Transverse colon (tissue), 4 donors: ENCODE measurements around the gene SARDH. TPM values are rescaled to one million over a fixed set of nuclear protein-coding genes. Genes with fewer than 3 reads are reported as not detected.

Experiments
- DNase-seq: peaks from one replicate; pipeline ENCODE4 v3.0.0-alpha.2; 2019
- H3K27ac ChIP-seq, 4 donors: fragments of 200-600 bp; sonication (generic); 2 replicates each; pipeline ENCODE4 v1.5.1; 2016 to 2018; ENCODE audit warnings: inconsistent platforms in 4 of 4
- H3K27me3 ChIP-seq: fragments of 200-600 bp; sonication (generic); 2 replicates; pipeline ENCODE4 v1.5.1; 2017; ENCODE audit warnings: inconsistent platforms
- H3K36me3 ChIP-seq, 4 donors: fragments of 200-600 bp; sonication (generic); 2 replicates each; pipeline ENCODE4 v1.5.1; 2017 to 2019; ENCODE audit warnings: inconsistent platforms in 4 of 4
- H3K4me1 ChIP-seq, 4 donors: fragments of 200-600 bp; sonication (generic); 2 replicates each; pipeline ENCODE4 v1.5.1; 2017 to 2020; ENCODE audit warnings: inconsistent platforms in 4 of 4
- H3K4me3 ChIP-seq, 4 donors: fragments of 200-600 bp; sonication (generic); 1 replicate in 1 of 4; 2 replicates in 3 of 4; pipeline versions ENCODE4 v1.5.1 to v1.6.1; 2017 to 2019; ENCODE audit warnings: inconsistent platforms in 4 of 4
- H3K9me3 ChIP-seq, 2 donors: fragments of 200-600 bp; sonication (generic); 2 replicates each; pipeline ENCODE4 v1.5.1; 2017 to 2019; ENCODE audit warnings: inconsistent platforms in 2 of 2
- CTCF ChIP-seq, 5 experiments: fragments of 200-600 bp in 3 of 5; fragments of 450-650 bp in 2 of 5; sonication (generic) in 3 of 5; IDR thresholded peaks; 1 replicate in 2 of 5; 2 replicates in 3 of 5; pipeline ENCODE4 v1.5.1; 2016 to 2017; ENCODE audit warnings: antibody characterized with exemption in 5 of 5, inconsistent platforms in 3 of 5, mild to moderate bottlenecking in 2 of 5, moderate library complexity in 1 of 5
- EP300 ChIP-seq: sonication (generic); formaldehyde crosslinking; IDR thresholded peaks from one replicate; pipeline ENCODE4 v1.6.1; 2017; ENCODE audit warnings: antibody characterized with exemption, low read depth
- POLR2A ChIP-seq: fragments of 450-650 bp; IDR thresholded peaks from one replicate; pipeline ENCODE4 v1.6.1; 2016; ENCODE audit warnings: antibody characterized with exemption, mild to moderate bottlenecking, moderate library complexity
- POLR2AphosphoS5 ChIP-seq, 3 donors: sonication (generic); formaldehyde crosslinking; IDR thresholded peaks; one replicate each; pipeline ENCODE4 v1.6.1; 2016; ENCODE audit warnings: antibody characterized with exemption in 3 of 3
- WGBS, 2 donors: methylation state at CpG; one replicate each; pipeline ENCODE4 v1.1.5; 2018; ENCODE audit warnings: low coverage in 1 of 2; 5-methylcytosine and 5-hydroxymethylcytosine counted together
- in situ Hi-C, 4 donors: fragments of 200-750 bp; cut with MboI; loops; one replicate each; pipeline versions ENCODE4 v1.15.0 to v1.15.1; 2017; ENCODE audit warnings: low sequenced_read_pairs in 3 of 4, low pct_ligation_motif_present in 1 of 4, low pct_unique_long_range_greater_than_20kb in 1 of 4
- intact Hi-C: fragments of 100-400 bp; cut with DNase I; formaldehyde crosslinking; loops from one replicate; pipeline ENCODE4 v1.15.1; 2023; ENCODE audit warnings: low total_unique reads
- total RNA-seq, 4 donors: library from RNA; depleted of rRNA; stranded (reverse); fragments of >200 nt; gene quantifications; one replicate each; pipeline ENCODE4 v1.1.0, GENCODE V29; 2016

SARDH gene
- total RNA-seq, 4 donors from 2014 or later: 0.68 to 1.1 (median 0.95) TPM; not detected in 1

- H3K27ac ChIP-seq: no peak overlapping the region
- TF ChIP-seq POLR2AphosphoS5 (IDR thresholded peaks at IDR 0.05): no peak
- no peak for TF ChIP-seq EP300
- no peak for TF ChIP-seq CTCF (IDR thresholded peaks at IDR 0.05)
- no peak for TF ChIP-seq POLR2A
- intact Hi-C loops (no loop called here), in situ Hi-C loops (loop anchor here in 2 of 4 donors (25.0 kb wide), 1 partner anchor 332 kb away; no protein-coding TSS in a partner anchor)
- 95% methylated on average over 15 of the region's 15 CpGs; no CpG with 5 or more reads in 1 of the 2 donors for WGBS, 2 donors
- H3K9me3 ChIP-seq: no peaks in the 10 kb centered on the region
- no peaks in the 10 kb centered on the region for H3K27me3 ChIP-seq
- H3K4me1 ChIP-seq: no peaks in the 10 kb centered on the region
- H3K36me3 ChIP-seq: no peaks in the 10 kb centered on the region
- H3K4me3 ChIP-seq: no peak overlapping the region
- no peak for DNase-seq
Measured at GRCh38 chr9:133780404-133780945, 42.3 kb upstream of the SARDH start.

DNA sequence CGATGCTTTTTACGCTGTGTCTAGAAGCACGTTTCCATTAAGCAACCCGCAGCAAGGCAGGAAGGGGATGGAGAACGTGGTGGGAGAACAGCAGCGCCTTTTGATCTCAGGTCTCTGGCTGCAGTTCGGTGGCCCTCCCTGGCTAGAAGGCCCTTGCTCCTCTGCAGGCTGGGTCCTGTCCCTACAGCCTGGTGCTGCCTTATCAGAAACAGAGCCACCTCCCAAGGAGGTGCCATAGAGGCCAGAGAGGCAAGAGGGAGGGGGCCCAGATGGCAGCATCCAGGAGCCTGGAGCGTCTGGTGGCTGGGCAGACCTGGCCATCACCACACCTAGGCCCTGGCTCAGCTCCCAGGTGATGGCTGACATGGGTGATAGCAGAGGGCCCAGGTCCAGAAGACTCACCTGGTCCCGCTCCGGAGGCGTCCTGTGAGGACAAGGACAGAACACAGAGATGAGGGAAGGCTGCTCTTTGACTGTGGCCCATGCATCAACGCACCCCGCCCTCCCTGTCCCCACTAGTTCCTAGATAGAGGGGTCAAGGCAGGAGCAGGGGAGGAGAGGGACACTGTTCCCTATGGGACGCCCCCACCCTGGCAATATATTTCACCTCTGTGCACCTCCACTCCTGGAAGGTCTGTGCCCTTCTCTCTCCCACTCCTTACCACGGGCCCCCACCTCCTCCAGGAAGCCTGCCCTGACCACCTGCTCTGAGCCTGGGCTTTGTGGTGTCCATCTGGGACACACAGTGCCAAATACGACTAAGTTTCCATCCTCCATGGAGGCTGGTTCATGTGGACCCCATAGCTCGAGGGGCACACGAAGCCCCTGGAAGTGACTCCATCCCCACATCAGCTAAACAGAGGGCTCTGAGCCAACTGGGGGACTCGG is 41.6 kb upstream of the SARDH start:
- Histone ChIP-seq H3K4me1 (no peaks in the 10 kb centered on the region), H3K4me3 (no peak overlapping the region), H3K27me3 (no peaks in the 10 kb centered on the region), H3K27ac (no peak overlapping the region), H3K36me3 (peaks cover 0 to 6% (median 0%) of the 10 kb centered on the region in 4 donors), H3K9me3 (no peaks in the 10 kb centered on the region)
- in situ Hi-C loops: loop anchor here in 2 of 4 donors (25.0 kb wide), 1 partner anchor 333 kb away; no protein-coding TSS in a partner anchor
- WGBS, 2 donors: 60 to 90% methylated on average over 1 to 19 of the region's 19 CpGs
- no peak for DNase-seq
- no peak for TF ChIP-seq CTCF (IDR thresholded peaks at IDR 0.05)
- TF ChIP-seq EP300: no peak
- TF ChIP-seq POLR2AphosphoS5 (IDR thresholded peaks at IDR 0.05): no peak
- no peak for TF ChIP-seq POLR2A
- intact Hi-C loops: no loop called here

GRCh38 chr9:133779081-133779480 is 40.9 kb upstream of the SARDH start:
- no peak for DNase-seq
- intact Hi-C loops: no loop called here
- WGBS, 2 donors: 99% methylated on average over 8 of the region's 8 CpGs; no CpG with 5 or more reads in 1 of the 2 donors
- in situ Hi-C loops: loop anchor here in 2 of 4 donors (25.0 kb wide), 1 partner anchor 333 kb away; no protein-coding TSS in a partner anchor
- Histone ChIP-seq H3K36me3 (peaks cover 0 to 13% (median 0%) of the 10 kb centered on the region in 4 donors), H3K9me3 (no peaks in the 10 kb centered on the region), H3K27me3 (no peaks in the 10 kb centered on the region), H3K27ac (no peak overlapping the region), H3K4me3 (no peak overlapping the region), H3K4me1 (no peaks in the 10 kb centered on the region)
- no peak for TF ChIP-seq POLR2AphosphoS5 (IDR thresholded peaks at IDR 0.05)
- no peak for TF ChIP-seq CTCF (IDR thresholded peaks at IDR 0.05)
- TF ChIP-seq POLR2A: no peak
- no peak for TF ChIP-seq EP300

DNA sequence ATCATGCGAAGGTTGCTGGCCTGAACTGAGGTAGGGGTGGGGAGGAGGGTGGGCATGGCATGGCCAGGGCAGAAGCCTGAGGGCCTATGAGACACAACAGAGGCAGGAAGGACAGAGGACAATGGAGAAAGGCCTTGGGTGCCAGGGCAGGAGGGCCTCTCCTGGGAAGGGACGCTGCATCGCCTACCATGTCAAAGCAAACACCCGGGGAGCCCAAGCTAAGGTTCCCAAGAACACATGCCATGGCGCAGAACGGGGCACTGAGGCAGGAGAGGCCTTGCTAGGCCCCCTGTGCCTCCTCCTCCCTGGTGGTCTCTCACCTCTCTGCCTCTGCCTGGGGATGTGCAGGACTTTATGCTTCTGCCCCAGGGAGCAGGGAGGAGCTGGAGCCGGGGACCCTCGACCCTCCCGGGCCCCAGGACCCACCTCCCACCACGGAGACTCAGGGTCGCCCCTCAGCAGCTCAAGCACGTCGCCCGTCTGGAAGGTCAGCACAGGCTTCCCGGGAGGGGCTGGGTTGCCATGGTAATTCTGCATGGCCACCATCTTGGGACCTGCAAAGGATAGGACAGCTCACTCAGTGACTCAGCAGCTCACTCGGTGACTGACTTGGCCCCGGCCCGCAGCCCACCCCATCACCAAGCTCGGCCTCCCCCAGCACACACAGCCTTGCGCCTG is 40.3 kb upstream of the SARDH start:
- Histone ChIP-seq H3K27me3 (no peaks in the 10 kb centered on the region), H3K4me3 (no peak overlapping the region), H3K27ac (no peak overlapping the region), H3K9me3 (no peaks in the 10 kb centered on the region), H3K36me3 (peaks cover 0 to 14% (median 0%) of the 10 kb centered on the region in 4 donors), H3K4me1 (no peaks in the 10 kb centered on the region)
- no peak for DNase-seq
- intact Hi-C loops (no loop called here), in situ Hi-C loops (loop anchor here in 2 of 4 donors (25.0 kb wide), 1 partner anchor 334 kb away; no protein-coding TSS in a partner anchor)
- TF ChIP-seq EP300: no peak
- TF ChIP-seq POLR2AphosphoS5 (IDR thresholded peaks at IDR 0.05): no peak
- no peak for TF ChIP-seq CTCF (IDR thresholded peaks at IDR 0.05)
- TF ChIP-seq POLR2A: no peak
- WGBS, 2 donors: 93% methylated on average over 20 of the region's 20 CpGs; no CpG with 5 or more reads in 1 of the 2 donors
